ENCODE results near the gene EDN2. TPM values are rescaled to one million over a fixed set of nuclear protein-coding genes. Genes with fewer than 3 reads are reported as not detected.
A peak's percentile ranks its signal among the peaks of the same experiment; 100 is the strongest.

Gene EDN2
- total RNA-seq (2014; rRNA removed; shearing (Covaris generic); ENCODE audit: low replicate concordance), result 3.0 and 4.7 TPM in 2 replicates

DNA sequence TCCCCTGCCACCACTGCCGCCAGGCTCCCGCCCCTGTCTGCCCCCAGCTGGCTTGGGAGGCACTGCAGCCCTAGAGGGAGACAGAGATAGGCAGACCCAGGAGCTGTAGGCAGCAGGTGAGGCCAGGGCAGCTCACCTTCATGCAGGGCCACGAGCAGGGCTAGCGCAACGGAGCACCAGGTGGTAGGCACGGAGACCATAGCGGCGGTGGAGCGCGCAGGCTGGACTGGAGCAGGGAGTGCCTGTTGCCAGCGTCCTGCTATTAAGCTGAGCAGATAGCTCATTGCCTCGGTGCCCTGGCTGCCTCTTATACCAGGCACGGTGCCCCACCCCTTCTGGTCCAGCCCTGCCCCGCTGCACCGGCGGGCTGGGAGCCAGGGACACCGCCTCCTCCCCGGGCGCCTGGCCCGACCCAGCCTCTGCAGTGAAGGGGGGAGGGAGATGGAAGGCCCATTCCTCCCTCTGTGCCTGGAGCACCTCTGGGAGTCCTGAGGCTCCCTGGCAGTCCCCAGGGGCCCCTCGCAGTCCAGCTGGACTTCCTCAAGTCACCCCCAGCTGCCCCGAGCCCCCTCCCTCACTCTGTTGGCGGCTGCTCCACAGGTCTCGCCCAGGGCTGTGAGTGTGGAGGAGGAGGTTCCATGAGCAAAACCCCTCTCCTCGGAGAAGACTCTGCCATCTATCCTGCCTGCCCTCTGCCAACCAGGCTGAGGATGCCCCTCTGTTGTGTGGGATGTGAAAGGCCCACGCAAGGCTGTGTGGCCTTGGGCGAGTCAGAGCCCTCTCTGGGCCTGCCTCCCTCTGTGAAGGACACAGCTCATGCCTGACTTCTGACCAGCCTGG is at the start of gene EDN2:
EDN2 (minus strand) TSS at position 282 of the 840 bp plus-strand sequence; CDS start at position 200, 82 bp downstream.
- Histone ChIP-seq H3K9me3 (no peaks in the 10 kb centered on the region), H3K27me3 (no peaks in the 10 kb centered on the region), H3K4me3 (no peak within 1 kb of the TSS), H3K36me3 (no peaks in the 10 kb centered on the region)
- DNase-seq, result peak; percentile 61

DNA sequence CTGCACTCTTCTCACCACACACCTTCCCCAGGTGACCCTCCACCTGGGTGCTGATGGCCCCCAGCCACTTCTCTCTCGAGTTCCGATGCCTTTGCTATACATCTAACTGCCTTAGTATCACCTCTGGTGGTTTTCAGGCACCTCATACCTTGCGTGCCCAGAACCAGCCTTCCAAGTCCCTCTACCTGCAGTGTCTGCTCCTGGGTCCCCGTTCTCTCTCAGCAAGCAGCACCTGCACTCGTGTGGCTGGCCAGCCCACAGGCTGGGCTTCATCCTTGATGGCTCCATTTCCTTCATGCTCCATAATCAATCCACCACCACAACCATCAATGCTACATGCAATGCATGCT is 49.2 kb upstream of the EDN2 start:
- Histone ChIP-seq H3K27me3 (no peaks in the 10 kb centered on the region), H3K4me3 (no peak overlapping the region), H3K9me3 (no peaks in the 10 kb centered on the region), H3K36me3 (no peaks in the 10 kb centered on the region)
- no peak for DNase-seq

DNA sequence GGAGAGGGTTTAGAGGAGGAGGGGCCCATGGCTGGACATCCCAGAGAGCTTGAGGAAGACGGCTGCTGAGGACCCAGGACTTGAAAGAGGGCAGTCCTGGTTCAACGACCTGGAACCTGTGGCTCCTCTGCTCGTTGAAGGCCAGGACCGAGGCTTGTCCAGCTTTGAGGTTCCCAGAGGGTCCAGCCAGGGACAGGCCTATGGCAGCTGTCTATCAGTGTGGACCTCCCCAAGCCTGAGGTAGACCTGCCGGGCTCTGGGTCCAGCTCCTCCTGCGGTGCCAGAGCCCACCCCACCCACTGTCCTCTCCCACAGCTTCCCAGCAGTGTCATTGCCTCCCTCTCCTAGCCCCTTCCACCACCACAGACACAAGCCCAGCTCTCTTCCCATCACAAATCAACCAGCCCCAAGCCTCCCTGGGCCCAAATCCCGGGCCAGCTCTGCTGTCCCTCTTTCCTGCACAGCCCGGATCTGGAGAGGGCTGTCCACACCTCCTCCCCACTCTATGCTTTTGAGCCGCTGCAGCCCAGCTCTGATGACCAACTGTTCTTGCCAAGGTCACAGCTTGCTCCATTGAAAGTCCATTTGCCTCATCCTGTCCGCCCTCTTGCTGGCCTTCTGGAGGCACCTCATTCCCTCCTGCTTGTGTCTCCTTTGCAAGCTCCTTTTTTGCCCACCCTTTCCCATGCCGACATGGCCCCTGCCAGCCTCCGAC is 48.7 kb upstream of the EDN2 start:
- Histone ChIP-seq H3K27me3 (no peaks in the 10 kb centered on the region), H3K9me3 (no peaks in the 10 kb centered on the region), H3K4me3 (no peak overlapping the region), H3K36me3 (no peaks in the 10 kb centered on the region)
- DNase-seq, result no peak

DNA sequence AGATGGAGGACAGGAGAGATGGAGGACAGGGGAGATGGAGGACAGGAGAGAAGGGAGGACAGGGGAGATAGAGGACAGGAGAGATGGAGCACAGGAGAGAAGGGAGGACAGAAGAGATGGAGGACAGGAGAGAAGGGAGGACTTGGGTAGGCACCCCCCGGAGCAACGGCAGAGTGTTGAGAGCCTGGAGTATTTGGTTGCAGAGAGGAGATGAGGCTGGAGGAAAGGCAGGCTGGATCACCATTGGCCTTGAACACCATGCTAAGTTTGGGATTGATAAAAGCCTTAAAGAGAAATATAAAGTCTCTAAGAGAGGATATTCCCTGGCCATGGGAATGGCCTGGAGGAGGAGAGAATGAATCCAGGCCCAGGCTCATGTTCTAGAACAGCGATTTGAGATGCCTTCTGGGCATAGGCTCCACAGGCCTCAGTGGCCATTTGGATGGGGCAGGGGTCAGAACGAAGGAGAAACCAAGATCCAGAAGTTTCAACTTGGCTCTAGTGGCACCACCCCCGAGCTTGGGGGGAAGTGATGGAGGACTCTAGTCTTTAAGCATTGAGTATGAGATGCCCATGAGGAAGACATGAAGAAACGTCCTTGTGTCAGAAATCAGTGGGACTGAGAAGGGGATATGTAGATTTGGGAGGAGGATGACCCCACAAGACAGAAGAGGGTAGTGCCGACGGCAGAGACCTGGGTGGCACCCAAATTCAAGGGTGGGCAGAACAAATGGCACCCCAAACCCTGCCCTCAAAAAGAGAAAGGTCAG is 47.9 kb upstream of the EDN2 start:
- Histone ChIP-seq H3K4me3 (no peak overlapping the region), H3K9me3 (no peaks in the 10 kb centered on the region), H3K36me3 (no peaks in the 10 kb centered on the region), H3K27me3 (no peaks in the 10 kb centered on the region)
- DNase-seq, result no peak

DNA sequence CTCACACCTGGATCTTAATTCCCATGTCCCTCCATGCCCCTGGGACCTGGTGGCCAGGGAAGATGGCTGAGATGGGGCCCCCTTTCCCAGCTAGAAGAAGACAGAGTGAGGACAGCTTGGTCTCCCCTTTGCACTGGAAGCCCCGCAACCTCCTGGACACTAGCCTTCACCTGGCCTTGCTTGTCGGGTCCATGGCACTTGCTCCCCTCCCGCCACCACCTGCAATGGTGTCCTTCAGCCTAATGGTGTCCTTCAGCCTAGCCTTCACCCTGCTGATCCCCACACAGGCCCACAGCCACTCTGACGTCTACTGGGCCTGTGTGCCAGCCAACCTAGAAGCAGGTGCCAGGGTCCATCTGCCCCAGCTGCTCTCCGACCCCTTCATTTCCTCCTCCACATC is 45.9 kb upstream of the EDN2 start:
- Histone ChIP-seq H3K4me3 (no peak overlapping the region), H3K9me3 (no peaks in the 10 kb centered on the region), H3K36me3 (no peaks in the 10 kb centered on the region), H3K27me3 (no peaks in the 10 kb centered on the region)
- DNase-seq, result no peak

DNA sequence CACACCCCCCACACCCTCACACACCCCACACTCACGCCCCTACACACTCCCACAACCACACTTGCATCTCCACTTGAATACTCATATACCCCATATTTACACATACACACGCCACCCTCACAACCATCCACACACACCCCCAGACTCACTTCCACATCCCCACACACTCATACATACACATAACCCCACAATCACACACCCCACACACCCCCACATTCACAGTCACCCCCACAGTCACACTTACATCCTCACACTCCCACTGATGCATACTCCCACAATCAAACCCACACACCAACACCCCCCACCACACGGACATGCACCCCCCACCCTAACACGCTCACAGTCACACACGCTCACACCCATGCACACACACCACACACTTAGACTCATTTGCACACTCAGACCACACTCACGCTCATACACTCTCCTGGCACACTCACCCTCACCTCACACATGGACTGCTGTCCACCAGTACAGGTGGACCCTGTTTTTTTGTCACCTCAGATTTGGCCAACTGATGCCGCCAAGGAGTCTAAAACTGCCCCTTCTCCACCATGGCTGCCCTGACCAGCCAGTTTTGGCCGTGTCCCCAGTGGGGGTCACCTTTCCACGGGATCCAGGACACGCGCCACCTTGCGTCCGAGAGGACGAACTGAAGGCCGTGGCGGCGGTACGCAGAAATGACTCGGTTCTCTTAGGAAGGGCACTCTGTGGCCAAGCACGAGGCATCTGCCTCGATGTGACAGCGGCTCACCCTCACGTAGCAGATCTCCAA is 45.3 kb upstream of the EDN2 start:
- Histone ChIP-seq H3K4me3 (no peak overlapping the region), H3K27me3 (no peaks in the 10 kb centered on the region)
- no peak for DNase-seq

DNA sequence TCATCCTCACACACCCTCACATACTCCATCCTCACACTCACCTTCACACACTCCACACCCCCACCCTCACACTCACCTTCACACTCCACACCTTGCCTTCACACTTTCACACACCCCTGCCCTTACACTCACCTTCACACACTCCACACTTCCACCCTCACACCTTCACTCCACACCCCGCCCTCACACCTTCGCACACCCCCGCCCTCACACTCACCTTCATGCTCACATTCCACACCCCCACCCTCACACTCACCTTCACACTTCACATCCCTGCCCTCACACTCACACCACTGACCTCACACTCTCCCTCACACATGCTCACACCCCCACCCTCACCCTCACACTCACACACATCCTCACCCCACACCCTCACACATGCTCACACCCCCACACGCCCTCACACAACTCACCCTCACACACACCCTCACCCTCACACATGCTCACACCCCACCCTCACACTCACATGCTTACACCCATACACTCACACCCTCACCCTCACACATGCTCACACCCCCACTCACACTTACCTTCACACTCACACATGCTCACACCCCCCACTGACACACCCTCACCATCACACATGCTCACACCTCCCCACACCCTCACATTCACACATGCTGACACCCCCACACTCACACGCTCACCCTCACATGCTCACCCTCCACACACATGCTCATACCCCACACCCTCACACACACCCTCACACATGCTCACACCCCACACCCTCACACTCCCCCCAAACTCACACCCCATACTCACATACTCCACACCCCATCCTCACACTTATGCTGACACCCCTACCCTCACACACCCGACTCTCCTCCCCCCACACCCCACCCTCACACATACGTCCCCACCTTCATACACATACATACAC is 44.5 kb upstream of the EDN2 start:
- no peak for DNase-seq

More for the DNA sequence above, 45.3 kb upstream of the EDN2 start:
- no peaks in the 10 kb centered on the region for H3K9me3 ChIP-seq
- H3K36me3 ChIP-seq, result no peaks in the 10 kb centered on the region

DNA sequence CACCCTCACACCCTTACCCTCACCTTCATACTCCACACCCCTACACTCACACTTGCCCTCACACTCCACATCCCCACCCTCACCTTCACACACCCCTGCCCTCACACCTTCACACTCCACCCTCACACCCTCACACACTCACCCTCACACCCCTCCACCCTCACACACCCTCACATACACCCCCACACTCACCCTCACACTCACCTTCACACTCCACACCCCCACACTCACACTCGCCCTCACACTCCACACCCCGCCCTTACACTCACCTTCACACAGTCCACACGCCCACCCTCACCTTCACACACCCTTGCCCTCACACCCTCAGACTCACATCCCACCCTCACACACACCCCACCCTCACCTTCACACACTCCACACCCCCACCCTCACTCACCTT is 43.6 kb upstream of the EDN2 start:
- H3K4me3 ChIP-seq, result no peak overlapping the region
- no peaks in the 10 kb centered on the region for H3K36me3 ChIP-seq
- no peaks in the 10 kb centered on the region for H3K9me3 ChIP-seq
- H3K27me3 ChIP-seq, result no peaks in the 10 kb centered on the region
- DNase-seq, result no peak

More for the DNA sequence above, 44.5 kb upstream of the EDN2 start:
- Histone ChIP-seq H3K4me3 (no peak overlapping the region), H3K36me3 (no peaks in the 10 kb centered on the region), H3K27me3 (no peaks in the 10 kb centered on the region), H3K9me3 (no peaks in the 10 kb centered on the region)

DNA sequence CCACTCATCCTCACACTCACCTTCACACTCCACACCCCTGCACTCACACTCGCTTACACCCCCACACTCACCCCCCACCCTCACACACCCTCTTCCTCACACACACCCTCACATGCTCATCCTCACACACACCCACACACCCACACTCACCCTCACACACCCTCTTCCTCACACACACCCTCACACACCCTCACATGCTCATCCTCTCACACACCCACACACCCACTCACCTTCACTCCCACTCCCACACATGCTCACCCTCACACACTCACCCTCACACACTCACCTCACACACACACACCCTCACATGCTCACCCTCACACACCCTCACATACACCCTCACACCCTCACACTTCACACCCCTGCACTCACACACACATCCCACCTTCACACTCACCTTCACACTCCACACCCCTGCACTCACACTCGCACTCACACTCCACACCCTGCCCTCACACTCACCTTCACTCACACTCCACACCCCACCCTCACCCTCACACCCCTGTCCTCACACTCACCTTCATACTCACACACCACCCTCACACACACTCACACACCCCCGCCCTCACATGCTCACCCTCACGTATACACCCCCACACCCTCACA is 42.6 kb upstream of the EDN2 start:
- DNase-seq, result no peak
- no peaks in the 10 kb centered on the region for H3K36me3 ChIP-seq
- H3K4me3 ChIP-seq, result no peak overlapping the region
- H3K27me3 ChIP-seq, result no peaks in the 10 kb centered on the region
- H3K9me3 ChIP-seq, result no peaks in the 10 kb centered on the region

DNA sequence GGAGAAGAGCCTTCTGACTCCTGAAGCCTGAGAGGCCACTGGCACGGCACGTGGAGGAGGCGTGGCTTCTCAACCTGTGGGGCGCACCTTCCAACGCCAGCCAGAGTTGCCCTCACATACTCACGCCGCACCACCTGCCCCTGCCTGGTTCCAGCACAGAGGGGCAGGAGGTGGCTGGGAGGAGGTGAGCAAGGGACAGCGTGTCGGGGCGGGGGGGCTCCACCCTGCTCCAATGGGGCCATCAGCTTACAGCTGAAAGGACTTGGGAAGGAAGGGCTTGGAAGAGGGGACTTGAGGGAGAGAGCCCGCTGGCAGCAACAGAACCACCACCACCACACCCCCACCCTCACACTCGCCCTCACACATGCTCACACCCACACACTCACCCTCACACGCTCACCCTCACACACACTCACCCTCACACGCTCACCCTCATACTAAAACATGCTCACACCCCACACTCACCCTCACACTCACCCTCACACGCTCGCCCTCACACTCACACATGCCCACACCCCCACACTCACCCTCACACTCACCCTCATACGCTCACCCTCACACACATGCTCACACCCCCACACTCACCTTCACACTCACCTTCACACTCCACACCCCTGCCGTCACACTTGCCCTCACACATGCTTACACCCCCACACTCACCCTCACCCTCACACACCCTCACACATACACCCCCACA is 41.6 kb upstream of the EDN2 start:
- no peaks in the 10 kb centered on the region for H3K36me3 ChIP-seq
- no peak for DNase-seq
- no peaks in the 10 kb centered on the region for H3K27me3 ChIP-seq
- H3K4me3 ChIP-seq, result no peak overlapping the region
- no peaks in the 10 kb centered on the region for H3K9me3 ChIP-seq

DNA sequence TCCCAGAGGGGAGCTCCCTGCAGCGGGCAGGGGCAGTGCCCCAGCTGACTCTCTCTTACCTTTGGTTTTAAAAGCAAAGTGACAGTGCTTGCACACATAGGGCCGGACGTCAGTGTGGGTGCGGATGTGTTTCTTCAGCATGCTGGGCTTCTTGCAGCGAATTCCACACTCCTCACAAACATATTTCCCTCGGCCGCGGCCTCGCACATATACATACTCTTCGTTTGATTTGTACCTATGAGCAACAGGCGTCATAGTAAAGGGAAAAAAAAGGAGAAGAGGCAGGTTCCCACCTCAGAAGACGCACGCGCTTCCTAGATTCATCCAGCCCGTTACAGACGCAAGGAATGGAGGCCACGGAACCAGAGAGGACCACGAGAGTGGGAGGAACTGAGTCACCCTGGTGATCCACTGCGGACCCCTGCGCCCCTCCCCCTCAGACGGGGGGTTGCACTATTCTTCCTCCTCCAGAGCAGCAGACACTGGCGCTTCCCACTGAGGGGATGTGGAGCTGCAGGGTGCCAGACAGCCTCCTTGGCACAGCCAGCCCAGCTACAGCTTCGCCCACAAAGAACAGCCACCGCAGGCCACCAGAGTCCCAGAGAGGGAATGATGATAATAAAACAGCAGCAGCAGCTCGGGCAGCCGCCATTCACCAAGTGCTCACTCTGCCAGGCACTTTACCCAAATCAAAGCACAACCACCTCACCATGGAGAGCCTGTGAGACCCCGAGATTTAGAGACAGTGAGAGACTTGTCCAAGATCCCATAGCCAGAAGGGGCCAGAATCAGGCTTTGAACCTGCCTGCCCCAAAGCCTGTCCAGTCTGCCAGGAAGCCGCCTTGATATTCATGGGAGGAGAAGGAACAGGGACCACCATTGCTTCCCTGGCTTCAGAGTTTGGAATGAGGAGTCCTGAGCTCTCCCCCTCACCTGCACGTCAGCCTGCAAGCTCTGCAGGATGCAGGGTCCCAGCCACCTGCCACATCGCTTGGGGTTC is 40.5 kb upstream of the EDN2 start:
- Histone ChIP-seq H3K36me3 (no peaks in the 10 kb centered on the region), H3K27me3 (no peaks in the 10 kb centered on the region), H3K9me3 (no peaks in the 10 kb centered on the region), H3K4me3 (no peak overlapping the region)
- no peak for DNase-seq

DNA sequence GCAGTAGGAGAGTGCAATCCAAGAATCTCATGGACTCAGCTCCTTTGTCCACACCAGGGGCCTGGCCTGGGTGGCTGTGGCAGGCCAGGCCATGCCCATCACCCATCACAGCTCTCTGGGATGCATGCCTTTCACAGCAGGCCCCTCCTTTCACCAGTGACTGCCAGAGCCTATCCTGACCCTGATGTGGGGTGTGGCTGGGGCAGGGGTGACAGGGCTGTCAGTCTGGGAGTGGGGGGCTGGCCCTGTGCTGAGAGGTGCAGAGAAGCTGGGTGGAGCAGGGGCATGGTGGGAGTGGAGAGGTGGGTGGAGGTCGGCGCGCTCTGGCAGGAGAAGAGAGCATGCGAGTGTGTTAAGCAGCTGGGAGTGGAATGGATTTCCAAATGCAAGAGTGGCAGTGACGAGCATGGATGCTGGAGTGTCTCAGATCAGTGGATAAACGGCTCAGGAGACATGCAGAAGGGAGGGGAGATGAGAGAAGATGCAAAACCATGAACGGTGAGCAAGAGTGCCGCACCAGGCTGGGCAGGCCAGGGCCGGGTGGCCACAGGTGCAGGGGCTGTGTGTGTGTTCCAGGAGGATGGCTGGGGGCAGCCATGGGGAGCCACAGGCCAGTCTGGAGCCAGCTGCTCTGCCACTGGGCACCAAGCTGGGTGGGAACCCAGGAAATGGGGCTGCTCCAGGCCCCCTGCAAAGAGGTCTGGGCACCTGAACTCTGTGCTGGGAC is 39.6 kb upstream of the EDN2 start:
- H3K9me3 ChIP-seq, result no peaks in the 10 kb centered on the region
- no peaks in the 10 kb centered on the region for H3K36me3 ChIP-seq
- H3K4me3 ChIP-seq, result no peak overlapping the region
- DNase-seq, result no peak
- no peaks in the 10 kb centered on the region for H3K27me3 ChIP-seq

DNA sequence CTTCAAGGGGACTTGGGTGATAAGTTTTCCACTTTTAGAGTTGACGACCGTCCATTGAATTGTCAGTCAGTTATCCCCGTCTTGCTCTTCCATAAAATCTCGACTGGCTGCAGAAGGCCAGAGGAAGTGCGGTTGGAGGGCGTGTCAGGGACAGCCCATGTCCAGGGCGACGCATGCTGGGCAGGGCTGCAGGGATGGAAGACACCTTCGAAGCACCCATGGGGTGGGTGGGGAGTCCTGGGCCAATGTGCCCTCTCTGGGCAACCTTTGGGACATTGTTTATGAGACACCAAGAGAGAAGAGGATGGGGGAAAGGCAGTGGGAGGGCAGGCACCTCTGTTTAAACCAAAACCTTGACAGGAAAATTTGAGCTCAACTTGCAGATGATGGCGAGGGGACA is 38.6 kb upstream of the EDN2 start:
- DNase-seq, result no peak
- Histone ChIP-seq H3K36me3 (no peaks in the 10 kb centered on the region), H3K9me3 (no peaks in the 10 kb centered on the region)

More for the DNA sequence above, 38.6 kb upstream of the EDN2 start:
- no peaks in the 10 kb centered on the region for H3K27me3 ChIP-seq
- H3K4me3 ChIP-seq, result no peak overlapping the region
